AG10803 (cell line): Measurements from ENCODE around the gene IZUMO2.
"Not testable (repeated sequence)": the region's sequence is repeated elsewhere in the genome, so short reads cannot be mapped to it uniquely, and the experiment has no call there.

Experiments
- DNase-seq: peaks from one replicate; pipeline ENCODE4 v3.0.0; 2010; ENCODE audit warnings: low read depth
- H3K4me3 ChIP-seq: 2 replicates; pipeline ENCODE4 v1.5.1; 2011; ENCODE audit warnings: mild to moderate bottlenecking, low read length, control low read depth

IZUMO2 gene

DNA sequence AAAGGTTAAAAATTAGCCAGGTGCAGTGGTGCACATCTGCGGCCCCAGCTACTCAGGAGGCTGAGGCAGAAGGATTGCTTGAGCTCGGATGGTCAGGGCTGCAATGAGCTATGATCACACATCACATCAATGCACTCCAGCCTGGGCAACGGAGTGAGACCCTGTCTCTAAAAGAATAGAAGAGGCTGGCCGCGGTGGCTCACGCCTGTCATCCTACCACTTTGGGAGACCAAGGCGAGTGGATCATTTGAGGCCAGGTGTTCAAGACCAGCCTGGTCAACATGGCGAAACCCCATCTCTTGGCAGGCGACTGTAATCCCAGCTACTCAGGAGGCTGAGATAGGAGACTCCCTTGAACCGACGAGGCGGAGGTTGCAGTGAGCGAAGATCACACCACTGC, 59.7 kb downstream of the IZUMO2 start:
- H3K4me3 ChIP-seq, DNase-seq: not testable (repeated sequence)
